GM18502 (cell line): ENCODE data around the gene CFAP77.

Experiments
- ATAC-seq: cut with Tn5 transposase; IDR thresholded peaks from one replicate; pipeline ENCODE4 v1.9.1; 2021; ENCODE audit warnings: mild to moderate bottlenecking; ENCODE audit not compliant: unreplicated experiment, poor library complexity

Gene CFAP77

DNA sequence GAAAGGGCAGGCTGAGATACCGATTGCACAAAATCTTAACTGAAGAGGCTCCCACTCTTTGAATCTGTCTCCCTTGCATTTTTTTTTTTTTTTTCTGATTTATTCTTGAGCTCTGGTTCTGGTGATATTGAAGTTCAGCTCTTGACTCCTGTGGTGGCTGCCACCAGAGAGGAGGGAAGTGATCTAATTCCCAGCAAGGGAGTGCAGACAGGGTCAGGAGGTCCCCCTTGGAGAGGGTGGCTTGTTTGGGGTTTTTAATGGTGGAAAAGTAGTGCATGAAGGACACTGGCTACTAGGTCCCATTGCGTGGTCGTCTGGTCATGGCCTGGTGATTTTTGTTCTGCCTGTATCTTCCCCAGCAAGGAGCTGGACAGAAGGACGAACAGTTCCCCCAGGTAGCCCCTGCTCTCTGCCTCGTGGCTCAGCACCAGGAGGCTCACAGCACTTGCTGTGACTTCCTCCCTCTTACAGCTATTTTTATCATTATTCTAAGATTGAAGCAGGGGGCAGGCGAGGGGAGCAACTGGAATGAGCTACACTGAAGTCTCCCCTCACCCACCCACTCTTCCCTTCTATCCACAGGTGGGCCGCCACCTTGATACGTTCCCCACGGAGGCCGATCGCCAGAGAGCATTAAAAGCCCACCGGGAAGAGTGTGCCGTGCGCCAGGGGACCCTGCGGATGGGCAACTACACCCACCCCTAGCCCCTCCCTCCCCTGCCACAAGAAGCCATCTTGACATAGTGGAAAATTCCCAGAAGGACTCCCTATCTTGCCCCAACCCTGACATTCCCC, 162.0 kb downstream of the CFAP77 start:
- no peak for ATAC-seq

DNA sequence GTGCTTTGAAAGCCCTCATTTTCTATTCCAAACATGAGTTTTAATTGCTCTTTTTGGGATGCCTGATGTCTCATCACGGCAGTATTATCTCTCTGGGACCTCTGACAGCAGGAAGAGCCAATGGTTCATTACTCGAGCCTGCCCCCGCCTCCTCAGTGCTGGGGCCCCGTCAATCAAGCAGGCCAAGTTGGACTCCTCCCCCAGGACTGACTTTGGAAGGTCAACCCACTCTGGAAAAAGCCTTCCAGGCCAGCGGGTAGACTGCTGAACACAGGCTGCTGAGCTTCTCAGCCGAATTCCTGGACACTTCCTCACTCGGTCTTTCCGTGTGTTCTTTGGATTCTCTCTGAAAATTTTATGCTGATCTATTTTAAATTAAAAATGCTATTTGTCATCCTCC, 162.9 kb downstream of the CFAP77 start:
- no peak for ATAC-seq

DNA sequence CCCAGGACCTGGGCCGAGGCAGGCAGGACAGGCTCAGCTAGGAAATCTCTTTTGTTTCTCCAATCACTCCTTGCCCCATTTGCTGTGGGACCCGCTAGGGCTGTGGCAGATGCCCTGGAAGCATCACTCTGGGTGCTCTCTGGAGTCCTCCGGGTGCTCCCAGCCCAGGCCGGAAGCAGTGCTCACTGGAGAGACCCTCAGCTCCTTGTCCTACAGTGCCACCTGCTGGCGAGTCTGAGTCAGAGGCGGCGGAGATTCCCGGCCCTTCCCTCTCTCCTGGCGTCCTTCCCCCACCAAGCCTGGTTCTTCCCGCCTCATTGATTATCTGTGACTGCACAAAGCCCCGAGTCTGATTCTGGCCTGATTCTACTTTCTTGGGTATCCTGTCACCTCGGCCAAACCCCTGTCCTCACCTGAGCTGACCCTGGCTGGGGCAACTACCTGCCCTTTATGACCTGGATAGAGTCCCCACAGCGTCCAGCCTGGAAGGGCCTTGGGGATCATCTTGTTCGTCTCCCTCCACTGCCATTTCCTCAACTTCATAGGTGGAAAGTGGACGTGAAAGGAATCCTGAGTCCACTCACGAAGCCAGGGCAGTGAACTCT, 165.1 kb downstream of the CFAP77 start:
- ATAC-seq = no peak

DNA sequence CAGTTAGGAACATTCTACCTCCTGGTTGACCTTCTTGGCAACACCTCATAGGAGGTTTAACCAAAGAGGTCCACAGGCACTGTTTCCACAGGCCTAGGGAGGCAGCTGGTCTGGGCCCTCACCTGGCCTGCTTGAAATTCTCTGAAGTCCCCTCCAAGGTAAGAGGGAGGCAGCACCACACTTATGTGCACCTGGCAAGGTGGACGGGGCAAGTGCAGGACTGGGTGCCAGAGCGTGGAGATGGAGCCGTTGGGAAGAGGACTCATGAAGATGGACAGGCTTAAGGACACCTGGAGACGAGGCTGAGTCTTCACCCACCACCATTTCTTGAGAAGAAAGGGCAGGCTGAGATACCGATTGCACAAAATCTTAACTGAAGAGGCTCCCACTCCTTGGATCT, 165.8 kb downstream of the CFAP77 start:
- no peak for ATAC-seq

DNA sequence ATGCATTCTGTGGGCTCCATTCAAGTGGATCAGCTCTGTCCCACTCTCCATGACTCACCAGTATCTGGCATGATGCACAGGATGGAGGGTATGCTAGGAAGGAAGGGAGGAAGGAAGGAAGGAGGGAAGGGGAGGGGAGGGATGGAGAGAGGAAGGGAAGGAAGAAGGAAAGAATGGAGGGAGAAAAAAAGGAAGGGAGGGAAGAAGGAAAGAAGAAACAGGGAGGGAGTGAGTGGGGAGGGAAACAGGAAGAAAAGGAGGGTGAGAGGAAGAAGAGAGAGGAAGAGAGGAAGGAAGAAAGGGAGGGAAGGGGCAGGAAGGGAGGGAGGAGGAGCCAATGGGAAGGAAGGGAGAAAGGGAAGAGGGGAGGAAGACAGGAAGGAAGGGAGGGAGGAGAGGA, 167.1 kb downstream of the CFAP77 start:
- no peak for ATAC-seq

DNA sequence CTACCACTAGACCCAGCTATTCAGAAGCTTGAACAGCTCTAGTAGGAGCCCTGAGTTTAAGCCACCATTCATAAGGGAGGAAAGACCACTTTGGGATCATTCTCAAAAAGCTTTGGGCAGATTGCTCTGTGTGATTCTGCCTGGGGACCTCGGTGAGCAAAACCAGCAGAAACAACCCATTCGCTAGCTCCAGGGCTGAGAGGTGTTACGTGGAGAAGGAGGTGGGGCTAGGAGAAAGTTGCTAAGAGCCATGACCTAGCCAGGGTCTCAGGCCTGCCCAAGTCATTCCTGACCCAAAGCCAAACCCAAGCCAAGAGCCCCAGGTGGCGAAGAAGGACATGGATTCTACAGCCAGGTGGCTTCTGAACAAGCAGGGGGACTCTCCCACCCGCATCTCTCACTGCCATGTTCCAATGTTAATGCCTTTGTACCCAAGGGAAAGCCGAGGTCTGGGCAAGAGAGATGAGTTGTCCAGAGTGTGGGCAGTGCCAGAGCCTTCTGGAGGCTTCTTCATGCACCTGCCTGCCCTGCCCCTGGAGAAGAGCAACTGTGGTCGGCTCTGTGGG, 168.4 kb downstream of the CFAP77 start:
- ATAC-seq = no peak

DNA sequence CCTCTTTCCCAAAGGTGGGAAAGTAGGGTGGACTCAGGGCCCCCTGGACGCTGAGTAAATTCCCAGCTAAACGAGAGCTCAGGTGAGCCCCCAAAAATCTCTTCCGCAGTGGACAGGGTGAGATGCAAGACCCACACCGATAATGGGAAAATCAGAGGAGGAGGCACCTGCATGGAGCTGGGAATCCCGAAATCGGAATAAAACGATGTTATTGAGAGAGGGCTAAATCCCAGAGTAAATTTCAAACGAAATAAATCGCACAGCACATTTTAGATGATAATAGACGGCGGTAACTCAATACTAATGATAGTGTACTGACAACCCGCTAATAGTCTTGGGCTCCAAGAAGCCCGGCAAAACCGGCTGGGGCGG, 169.4 kb downstream of the CFAP77 start:
- no peak for ATAC-seq

DNA sequence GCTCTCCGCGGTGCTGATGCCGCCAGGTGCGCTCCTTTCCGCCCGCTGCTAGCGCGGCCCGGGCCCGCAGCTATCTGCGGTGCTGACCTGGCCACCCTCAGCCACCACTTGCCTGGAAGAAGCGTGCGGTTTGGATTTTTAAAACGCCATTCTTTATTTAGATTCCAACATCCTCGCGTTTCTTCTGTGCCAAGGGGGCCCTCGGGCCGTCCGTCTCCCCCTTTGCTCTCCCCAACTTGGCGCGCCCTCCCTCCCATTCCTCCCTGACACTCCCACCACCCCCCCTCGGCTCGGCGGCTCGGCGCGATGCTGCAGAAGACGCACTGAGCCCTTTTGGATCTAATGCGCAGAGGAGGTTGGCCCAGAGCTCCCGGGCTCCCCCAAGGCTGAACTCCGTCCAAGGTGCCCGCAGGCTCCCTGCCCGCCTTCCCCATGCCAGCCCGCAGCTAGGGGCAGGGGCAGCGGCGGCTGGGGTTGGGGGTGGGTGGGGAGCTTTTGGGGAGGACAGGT, 172.3 kb downstream of the CFAP77 start, which contains the start of gene BARHL1:
Gene BARHL1 (plus strand): TSS at position 331 of the 510 bp plus-strand sequence. CDS start 192 bp downstream, outside the sequence.
- no peak for ATAC-seq

DNA sequence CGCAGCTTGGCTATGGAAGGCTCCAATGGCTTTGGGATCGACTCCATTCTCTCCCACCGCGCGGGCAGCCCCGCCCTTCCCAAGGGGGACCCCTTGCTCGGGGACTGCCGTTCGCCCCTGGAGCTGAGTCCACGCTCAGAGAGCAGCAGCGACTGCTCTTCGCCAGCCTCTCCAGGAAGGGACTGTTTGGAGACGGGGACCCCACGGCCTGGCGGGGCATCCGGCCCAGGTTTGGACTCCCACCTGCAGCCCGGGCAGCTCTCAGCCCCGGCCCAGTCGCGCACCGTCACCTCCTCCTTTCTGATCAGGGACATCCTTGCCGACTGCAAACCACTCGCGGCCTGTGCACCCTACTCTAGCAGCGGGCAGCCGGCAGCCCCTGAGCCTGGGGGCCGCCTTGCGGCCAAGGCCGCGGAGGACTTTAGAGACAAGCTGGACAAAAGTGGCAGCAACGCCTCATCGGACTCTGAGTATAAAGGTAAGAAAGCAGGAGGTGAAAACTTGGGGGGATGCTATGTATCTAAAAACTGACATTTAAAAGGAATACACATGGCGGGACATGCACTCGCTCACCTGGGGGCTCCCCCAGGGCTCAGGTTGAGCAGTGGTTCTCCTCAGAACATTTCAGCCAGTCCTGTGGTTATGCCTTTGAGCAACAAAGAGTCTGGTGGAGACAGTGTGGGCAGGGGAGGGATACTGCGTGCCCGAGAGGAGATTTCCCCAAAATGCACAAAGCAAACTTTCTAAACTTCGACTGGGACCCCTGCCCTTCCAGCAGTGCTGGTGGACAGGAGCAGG, 173.0 kb downstream of the CFAP77 start:
- ATAC-seq = no peak

DNA sequence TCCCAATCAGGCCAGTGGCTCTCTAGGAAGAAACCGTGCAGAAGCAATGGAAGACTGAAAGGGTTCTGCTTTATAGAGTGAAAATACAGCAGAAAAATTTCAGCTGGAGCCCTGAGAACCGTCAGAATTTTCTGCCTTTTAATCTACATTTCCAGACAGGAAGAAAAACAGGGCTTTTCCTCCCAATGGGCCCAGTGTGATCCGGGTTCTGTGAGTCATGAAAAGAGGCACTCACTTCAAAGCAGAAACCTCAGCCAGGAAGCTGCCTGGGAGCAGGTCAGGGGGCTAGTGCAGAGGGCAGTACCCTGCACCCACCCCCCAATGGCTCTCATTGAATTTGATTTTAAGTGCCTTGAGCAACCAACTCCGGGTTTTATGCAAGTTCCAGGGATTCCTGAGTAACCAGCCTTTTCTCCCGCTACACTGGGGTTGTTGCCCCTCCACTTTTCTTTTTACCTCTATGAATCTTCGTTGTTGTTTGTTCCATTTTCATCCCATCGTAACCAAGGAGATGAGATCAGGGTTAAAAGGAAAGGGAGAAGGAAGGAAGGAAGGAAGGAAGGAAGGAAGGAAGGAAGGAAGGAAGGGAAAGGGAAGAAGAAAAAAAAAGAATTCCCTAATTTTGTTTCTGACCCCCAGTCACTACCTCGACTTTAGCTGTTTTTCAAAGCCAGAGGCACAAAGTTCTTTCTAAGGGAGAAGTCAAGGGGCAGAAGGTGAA, 173.7 kb downstream of the CFAP77 start:
- no peak for ATAC-seq

DNA sequence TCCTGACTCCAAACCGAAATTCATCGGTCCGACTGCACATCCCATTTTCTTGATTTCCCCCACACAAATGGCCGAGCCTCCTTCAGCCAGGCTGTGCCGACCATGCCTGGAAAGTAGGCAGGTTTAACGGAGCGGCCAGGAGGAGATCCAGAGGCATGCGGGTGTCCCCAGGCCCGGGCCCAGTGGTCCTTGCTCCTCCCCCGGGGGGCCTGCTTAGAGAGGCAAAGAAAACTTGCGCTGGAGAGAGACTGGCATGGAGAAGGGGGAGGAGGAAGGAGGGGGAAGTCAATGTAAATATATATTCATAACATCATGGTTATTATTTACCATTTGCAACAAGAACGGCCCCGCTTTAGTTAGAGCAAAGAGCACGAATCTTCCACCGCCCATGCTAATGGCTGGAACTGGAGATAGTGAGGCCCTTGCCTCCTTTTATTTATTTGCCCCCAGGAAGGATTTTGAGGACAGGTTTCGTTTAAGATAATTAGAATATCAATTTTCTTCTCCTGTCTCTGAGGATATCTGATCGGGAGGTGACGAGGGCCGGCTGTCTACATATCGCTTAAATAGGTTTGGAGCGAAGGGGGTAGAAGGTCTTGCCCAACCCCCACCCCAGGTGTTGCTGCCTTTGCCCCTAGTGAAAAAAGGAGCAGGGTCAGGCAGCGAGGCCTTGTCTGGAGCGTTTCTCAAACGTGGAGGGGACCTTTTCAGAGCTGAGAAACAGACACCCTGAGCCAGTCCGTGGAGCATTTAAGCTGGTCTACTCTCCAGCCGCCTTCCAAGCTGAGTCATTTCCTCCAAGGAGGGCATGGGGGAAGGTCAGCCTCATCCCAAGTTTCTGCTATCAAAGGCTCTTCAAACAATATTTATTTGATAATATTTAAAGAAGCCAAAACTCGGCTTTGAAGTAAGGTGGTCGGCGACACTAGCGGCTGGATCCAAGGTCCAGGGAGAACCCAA, 174.9 kb downstream of the CFAP77 start:
- no peak for ATAC-seq

DNA sequence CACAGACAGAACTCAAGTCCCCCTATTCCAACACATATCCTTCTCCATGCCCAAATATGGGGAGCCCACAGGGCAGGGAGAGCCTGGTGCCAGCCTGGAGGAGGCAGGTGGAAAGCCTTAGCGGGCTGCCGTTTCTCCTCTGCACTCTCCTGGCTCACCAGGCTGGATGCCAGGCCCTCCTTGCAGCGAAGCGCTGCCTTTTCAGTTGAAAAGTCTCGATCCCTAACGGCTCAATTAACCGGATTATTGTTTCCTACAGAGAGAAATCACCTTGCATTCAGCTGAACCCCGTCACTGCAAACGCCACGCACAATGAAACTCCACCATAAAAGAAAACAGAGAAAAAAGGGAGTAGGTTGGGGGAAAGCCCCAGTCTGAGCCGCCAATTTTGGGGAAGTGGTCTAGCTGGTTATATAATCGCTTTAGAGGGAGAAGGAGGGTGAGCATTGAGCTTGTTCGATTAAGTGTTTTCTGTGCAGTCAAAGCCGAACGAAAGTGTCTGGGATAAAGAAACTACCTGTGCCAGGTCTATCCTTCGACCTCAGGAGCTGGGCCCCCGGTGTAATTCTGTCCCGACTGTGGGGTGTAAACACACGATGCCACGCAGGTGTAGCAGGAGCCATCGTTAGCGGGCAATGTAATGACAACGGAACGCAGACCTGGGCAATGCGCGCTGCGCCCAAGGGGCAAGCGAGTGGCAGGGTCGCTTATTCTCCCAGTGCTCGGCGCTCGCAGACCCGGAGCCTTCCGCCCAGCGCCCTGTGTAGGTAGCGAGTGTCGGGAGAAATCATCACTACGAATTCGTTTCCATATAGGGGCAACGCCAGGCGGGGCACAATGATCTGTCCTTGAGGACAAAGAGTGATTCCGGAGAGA, 176.2 kb downstream of the CFAP77 start:
- ATAC-seq = no peak

DNA sequence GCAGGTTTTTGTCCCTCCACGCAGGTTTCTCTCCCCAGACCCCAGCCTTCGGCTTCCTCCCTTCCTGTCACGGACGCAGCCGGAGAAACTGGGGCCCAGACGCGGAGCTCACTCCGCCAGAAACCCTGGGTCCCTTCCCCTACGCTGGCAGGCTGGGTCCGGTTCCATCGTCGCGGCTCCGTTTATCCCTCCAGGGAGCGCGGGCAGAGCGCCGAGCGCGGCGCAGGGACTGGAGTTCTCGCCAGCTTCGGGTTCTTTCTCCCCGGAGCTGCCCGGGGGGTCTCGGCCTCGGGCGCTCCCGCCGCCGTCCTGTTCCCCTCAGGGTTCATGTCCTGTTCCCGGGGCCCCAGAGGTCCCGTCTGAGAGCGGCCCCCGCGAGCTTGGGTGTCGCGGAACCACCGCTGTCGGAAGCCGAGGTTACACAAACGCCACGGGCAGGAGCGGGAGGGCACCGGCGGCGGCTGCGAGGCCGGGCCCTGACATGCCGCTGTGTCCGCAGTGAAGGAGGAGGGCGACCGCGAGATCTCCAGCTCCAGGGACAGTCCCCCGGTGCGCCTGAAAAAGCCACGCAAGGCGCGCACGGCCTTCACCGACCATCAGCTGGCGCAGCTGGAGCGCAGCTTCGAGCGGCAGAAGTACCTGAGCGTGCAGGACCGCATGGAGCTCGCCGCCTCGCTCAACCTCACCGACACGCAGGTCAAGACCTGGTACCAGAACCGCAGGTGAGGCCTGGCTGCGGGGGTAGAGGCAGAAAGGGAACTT, 177.0 kb downstream of the CFAP77 start:
- no peak for ATAC-seq

DNA sequence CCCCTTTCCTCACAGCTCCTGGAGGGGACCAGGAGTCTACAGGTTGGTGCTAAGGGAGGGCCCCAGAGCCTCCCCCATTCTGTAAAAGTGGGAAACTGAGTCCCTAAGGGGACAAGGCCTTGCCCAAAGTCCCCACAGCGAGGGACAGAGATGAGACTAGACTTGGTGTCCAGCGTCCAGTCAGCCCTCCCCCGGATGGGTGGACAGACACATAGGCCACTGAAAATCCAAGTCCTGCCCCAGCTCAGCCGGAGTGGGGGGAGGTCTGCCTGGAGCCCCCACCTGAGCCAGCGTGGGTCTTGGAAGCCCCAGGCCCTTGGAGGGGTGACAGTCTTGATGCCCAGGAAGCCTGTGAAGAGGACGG, 177.6 kb downstream of the CFAP77 start:
- ATAC-seq = no peak

DNA sequence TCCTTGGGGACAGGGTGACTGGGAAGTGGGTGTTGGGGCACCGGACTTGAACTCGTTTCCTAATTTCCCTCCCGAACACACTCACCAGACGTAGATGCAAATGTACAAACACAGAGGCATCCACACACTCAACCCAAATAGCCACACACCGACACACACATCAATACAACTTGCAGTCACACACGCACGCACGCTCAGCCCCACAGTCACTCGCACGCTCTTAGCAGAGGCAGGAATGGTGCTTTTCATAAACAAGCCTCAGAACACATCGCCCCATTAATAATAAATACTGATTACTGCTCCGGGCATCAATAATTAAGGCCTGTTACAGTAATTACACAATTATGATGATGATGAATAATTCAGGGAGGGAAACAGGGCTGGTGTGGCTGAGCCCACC, 178.1 kb downstream of the CFAP77 start:
- ATAC-seq = no peak

DNA sequence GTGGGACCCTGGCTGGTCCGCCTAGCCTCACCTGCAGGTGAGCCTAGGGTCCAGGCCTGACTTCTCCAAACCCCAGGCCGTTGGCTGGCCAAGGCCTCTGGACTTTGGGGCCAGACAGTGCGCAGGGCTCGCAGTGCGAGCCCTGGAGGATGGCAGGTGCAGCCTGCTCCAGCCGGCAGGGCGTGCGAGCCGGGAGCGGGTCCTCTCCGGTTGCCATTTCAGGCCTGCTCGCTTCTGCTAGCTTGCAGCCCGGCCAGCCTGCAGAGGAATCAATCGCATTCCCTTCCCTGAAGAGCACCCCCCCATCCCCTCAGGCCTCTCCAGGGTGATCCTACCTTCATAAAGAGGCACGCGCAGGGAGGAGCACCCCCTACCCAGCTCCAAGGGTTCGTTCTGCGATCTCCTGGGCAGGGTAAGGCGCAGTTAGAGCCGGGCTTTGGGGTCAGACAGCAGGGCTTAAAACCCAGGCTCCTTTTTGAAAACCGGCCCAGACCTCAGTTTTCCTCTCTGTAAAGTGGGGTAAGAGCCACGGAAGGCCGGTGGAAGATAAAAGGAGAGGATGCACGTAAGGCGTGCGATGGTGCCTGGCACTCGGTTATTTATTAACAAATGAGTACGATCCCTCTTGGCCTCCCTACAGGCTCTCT, 178.6 kb downstream of the CFAP77 start:
- no peak for ATAC-seq
